IPS DF 6.9 (cell line): ENCODE data around the gene HERPUD1.

Experiments used
- DNase-seq: peaks from one replicate; pipeline ENCODE4 v3.0.0-alpha.2; 2013; ENCODE audit warnings: low read depth, low spot score
- H3K27ac ChIP-seq: one replicate; pipeline ENCODE4 v1.5.1; 2013; ENCODE audit warnings: low read length, control low read depth
- H3K27me3 ChIP-seq: 2 replicates; pipeline ENCODE4 v1.6.1; 2013; ENCODE audit warnings: mild to moderate bottlenecking, low read length; ENCODE audit not compliant: control insufficient read depth, insufficient read depth
- H3K36me3 ChIP-seq: 2 replicates; pipeline ENCODE4 v1.6.1; 2013; ENCODE audit warnings: low read length; ENCODE audit not compliant: control insufficient read depth, insufficient read depth
- H3K4me1 ChIP-seq: 2 replicates; pipeline ENCODE4 v1.6.1; 2013; ENCODE audit warnings: low read length; ENCODE audit not compliant: control insufficient read depth, insufficient read depth
- H3K4me3 ChIP-seq: 2 replicates; pipeline ENCODE4 v1.5.1; 2013; ENCODE audit warnings: mild to moderate bottlenecking, low read length
- H3K9me3 ChIP-seq: 2 replicates; pipeline ENCODE4 v1.6.1; 2013; ENCODE audit warnings: low read length, inconsistent platforms; ENCODE audit not compliant: control insufficient read depth, insufficient read depth
- WGBS: extraction: QIAGEN DNeasy Blood & Tissue Kit; methylation state at CpG from one replicate; pipeline ENCODE4 v1.1.7; 2013; ENCODE audit warnings: mixed read lengths, missing lambda C conversion rate; ENCODE audit not compliant: insufficient read length, insufficient coverage; 5-methylcytosine and 5-hydroxymethylcytosine counted together

Gene HERPUD1

DNA sequence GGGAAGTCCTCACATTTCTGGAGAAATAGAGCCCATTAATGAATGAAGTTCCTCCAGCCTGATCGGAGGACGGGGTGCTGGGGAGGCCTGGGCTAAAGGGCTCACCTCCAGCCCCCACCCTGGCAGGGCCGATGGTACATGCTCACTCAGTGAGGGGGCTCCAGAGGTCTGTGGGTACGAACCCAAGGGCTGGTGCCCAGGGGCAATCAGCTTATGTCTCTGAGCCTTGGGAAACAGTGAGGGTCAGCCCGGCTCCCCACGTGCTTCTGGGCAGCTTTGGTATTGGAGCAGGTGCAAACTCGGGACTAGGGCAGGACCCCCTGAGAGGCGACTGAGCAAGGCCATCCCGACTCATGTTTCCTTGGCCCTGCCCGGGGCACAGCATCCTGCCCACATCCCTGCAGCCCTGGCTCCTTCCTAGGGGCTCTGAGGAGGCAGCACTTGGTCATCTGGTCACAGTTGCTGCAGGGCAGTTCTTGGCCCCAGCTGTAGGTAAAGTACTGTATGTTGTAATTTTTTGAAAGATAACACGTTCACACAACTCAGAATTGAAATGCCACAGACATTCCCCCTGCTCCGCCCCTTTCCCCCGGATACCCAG, 28.8 kb downstream of the HERPUD1 start:
- no peak overlapping the region for H3K4me3 ChIP-seq
- DNase-seq = no peak
- no peaks in the 10 kb centered on the region for H3K9me3 ChIP-seq
- H3K4me1 ChIP-seq = no peaks in the 10 kb centered on the region; the same call in 1 of the 2 replicates
- H3K27ac ChIP-seq = no peak overlapping the region
- H3K36me3 ChIP-seq = no peaks in the 10 kb centered on the region
- H3K27me3 ChIP-seq = no peaks in the 10 kb centered on the region
- no CpG with 5 or more reads among the region's 13 CpGs for WGBS

DNA sequence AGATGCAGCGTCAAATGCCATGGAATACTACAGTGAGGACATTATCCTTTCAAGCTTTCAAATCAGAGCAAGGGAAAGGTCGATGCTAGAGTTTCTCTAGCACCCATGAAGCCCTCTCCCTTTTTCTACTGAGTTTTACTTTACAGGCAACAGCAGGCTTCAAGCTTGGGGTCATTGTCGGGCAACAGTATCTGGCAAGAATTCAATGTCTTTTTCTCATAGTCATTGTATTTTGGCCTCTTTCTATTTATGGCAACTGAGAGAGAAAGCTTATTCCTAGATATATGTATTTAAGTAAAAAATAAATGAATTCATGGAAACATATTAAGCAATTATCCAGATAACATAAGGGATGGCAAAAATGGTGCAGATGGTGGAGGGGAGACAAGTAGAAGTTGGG, 29.4 kb downstream of the HERPUD1 start:
- Histone ChIP-seq H3K4me3 (no peak overlapping the region), H3K27me3 (no peaks in the 10 kb centered on the region), H3K9me3 (no peaks in the 10 kb centered on the region), H3K36me3 (no peaks in the 10 kb centered on the region), H3K4me1 (no peaks in the 10 kb centered on the region; the same call in 1 of the 2 replicates), H3K27ac (no peak overlapping the region)
- DNase-seq = no peak
- WGBS = no CpG with 5 or more reads among the region's 3 CpGs

DNA sequence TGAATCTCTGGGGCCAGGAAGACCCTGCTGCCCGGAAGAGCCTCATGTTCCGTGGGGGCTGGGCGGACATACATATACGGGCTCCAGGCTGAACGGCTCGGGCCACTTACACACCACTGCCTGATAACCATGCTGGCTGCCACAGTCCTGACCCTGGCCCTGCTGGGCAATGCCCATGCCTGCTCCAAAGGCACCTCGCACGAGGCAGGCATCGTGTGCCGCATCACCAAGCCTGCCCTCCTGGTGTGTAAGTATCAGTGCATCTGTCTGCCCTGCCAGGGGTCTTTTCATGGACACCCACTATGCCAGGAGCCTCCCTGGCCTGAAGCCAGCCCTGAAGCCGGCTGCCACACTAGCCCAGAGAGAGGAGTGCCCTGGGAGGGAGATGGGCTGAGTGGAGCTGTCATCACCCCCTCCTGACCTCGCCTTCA, 29.9 kb downstream of the HERPUD1 start, which contains the start of gene CETP:
TSS of gene CETP (plus strand) at position 100 of the 431 bp plus-strand sequence. CDS start at position 130, 30 bp downstream.
- Histone ChIP-seq H3K27me3 (no peaks in the 10 kb centered on the region), H3K9me3 (no peaks in the 10 kb centered on the region), H3K4me1 (no peaks in the 10 kb centered on the region; the same call in 1 of the 2 replicates), H3K36me3 (no peaks in the 10 kb centered on the region), H3K27ac (no peak within 1 kb of the TSS), H3K4me3 (no peak within 1 kb of the TSS)
- WGBS = no CpG with 5 or more reads among the region's 12 CpGs
- no peak for DNase-seq

DNA sequence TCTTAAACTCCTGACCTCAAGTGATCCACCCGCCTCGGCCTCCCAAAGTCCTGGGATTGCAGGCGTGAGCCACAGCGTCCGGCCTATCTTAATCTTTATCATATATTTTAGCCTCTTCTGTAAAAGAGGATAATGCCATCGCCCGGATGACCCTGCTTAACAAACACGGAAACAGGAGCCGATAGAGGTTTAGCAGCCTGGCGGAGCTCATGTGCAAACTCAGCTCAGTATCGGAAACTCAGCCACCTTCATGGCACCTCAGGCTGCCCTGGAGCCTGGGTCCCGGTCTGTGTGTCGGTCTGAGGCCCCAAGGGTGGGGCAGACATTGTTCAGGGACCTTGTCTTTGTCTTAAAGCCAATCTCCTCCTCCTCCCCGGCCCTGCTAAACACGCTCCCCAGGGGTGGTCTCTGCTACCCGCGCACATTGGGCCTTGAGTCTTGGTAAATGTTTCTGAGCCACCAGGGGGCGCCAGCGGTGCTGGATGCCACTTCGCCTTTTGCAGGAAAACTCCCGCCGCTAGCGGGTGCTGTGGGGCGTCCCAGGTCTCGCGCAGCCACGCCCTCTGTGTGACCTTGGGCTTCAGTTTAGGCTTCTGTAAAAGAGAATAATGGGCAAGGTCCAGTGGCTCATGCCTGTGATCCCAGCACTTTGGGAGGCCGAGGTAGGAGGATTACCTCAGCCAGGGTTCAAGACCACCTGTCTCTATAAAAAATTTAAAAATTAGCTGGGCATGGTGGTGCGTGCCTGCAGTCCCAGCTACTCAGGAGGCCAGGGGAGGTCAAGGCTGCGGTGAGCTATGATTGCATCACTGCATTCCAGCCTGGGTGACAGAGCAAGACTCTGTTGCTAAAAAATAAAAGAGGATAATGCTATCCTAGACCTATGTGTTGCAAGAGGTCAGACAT, 32.6 kb downstream of the HERPUD1 start:
- no peaks in the 10 kb centered on the region; the same call in 1 of the 2 replicates for H3K4me1 ChIP-seq
- no peak overlapping the region for H3K27ac ChIP-seq
- no peaks in the 10 kb centered on the region for H3K27me3 ChIP-seq
- H3K9me3 ChIP-seq = no peaks in the 10 kb centered on the region
- DNase-seq = peak; percentile 90
- no peaks in the 10 kb centered on the region for H3K36me3 ChIP-seq
- no CpG with 5 or more reads among the region's 30 CpGs for whole genome bisulfite sequencing
- no peak overlapping the region for H3K4me3 ChIP-seq

DNA sequence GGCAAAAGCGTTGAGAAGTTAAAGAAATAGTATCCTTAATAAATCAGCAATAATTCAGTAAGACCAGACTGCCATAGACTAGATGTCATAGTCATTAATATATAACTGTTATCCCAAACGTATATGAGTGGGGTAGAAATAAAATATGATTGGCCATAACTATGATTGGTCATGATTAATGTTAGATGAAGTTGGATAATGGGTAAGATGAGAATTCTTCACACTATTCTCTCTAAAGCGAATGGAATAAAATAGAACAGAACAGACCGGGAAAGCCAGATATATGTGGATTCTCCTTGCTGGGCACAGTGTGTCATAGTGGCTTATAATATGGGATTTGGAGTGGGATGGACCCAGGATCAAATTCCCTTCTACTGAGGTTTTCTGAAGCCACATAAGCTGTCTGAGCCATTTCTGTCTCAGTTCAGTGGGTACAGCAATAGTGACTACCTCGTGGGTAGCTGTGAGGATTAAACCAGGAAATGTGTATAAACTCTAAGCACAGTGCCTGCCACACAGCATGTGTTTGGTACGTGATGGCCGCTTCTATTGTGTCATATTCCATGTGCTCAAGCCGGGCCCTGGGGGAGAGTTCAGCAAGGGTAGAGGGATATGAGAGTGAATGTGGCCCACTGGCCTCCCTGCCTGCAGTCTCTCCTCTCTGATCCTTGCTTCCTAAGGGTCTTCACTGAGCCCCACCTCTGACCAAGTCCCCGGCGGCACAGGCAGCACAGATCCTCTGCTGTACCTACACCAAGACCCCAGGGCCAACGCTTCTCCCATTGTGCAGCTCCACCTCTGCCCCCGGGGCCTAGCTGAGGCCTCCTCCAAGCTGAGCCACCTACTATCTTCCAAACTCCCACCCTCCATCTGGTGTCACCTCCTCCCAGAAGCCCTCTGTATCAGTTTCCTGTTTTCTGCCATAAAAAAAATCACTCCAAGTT, 33.5 kb downstream of the HERPUD1 start:
- WGBS = no CpG with 5 or more reads among the region's 12 CpGs
- no peaks in the 10 kb centered on the region; the same call in none of the 2 replicates for H3K4me1 ChIP-seq
- no peaks in the 10 kb centered on the region for H3K36me3 ChIP-seq
- no peaks in the 10 kb centered on the region for H3K9me3 ChIP-seq
- no peak for DNase-seq
- no peaks in the 10 kb centered on the region for H3K27me3 ChIP-seq
- H3K27ac ChIP-seq = no peak overlapping the region
- no peak overlapping the region for H3K4me3 ChIP-seq

DNA sequence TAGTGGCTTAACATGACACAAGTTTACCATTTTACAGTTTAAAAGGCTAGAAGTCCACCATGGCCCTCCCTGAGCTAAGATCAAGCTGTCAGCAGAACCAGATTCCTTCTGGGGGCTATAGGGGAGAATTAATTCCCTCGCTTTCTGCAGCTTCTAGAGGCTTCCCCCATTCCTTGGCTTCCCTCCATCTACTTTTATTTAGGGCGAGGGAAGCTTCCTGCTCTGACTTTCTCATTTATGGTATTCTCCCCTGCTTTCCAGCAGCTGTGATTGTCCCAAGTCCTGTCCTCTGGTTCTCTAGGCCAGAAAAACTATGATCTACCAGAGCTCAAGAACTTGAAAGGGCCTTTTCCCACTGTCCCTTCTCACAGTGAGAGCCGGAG, 34.1 kb downstream of the HERPUD1 start:
- Histone ChIP-seq H3K4me3 (no peak overlapping the region), H3K27ac (no peak overlapping the region), H3K36me3 (no peaks in the 10 kb centered on the region), H3K9me3 (no peaks in the 10 kb centered on the region), H3K4me1 (no peaks in the 10 kb centered on the region; the same call in none of the 2 replicates), H3K27me3 (no peaks in the 10 kb centered on the region)
- DNase-seq = no peak
- WGBS = no CpG with 5 or more reads among the region's 3 CpGs

DNA sequence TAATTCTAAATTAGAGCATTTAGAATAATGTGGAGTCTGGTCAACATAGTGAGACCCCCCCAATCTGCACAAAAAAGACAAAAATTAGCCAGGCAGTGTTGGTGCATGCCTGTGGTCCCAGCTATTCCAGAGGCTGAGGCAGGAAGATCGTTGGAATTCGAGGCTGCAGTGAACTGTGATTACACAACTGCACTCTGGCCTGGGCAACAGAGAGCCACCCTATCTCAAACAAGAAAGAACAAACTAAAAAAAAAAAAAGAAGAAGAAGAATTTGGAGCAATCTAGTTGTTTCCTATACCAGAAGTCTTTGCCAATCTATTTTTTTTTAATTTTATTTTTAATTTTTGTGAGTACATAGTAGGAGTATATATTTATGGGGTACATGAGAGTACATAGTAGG, 35.8 kb downstream of the HERPUD1 start:
- no peaks in the 10 kb centered on the region for H3K36me3 ChIP-seq
- no peak for DNase-seq
- H3K27ac ChIP-seq = no peak overlapping the region
- H3K4me1 ChIP-seq = no peaks in the 10 kb centered on the region; the same call in none of the 2 replicates
- no peaks in the 10 kb centered on the region for H3K27me3 ChIP-seq
- no peak overlapping the region for H3K4me3 ChIP-seq
- no CpG with 5 or more reads among the region's 2 CpGs for WGBS
- H3K9me3 ChIP-seq = no peaks in the 10 kb centered on the region

DNA sequence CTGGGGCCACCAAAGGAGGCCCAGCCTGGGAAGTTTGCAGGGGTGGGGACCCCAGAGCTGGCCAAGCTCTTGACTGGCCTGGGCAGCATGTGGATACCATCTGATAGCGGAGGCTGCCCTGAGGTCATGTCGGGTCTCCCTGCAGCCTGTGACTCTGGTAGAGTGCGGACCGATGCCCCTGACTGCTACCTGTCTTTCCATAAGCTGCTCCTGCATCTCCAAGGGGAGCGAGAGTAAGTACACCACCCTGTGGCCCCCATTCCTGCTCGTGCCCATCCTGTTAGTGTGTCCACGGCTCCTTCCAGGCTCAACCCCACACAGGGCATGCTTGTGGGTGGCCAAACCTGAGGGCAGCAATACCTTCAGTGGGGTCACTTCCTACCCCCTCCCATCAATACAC, 37.8 kb downstream of the HERPUD1 start:
- Histone ChIP-seq H3K9me3 (no peaks in the 10 kb centered on the region), H3K4me3 (no peak overlapping the region), H3K27ac (no peak overlapping the region), H3K27me3 (no peaks in the 10 kb centered on the region), H3K36me3 (no peaks in the 10 kb centered on the region), H3K4me1 (no peaks in the 10 kb centered on the region; the same call in 1 of the 2 replicates)
- DNase-seq = no peak
- no CpG with 5 or more reads among the region's 7 CpGs for WGBS

DNA sequence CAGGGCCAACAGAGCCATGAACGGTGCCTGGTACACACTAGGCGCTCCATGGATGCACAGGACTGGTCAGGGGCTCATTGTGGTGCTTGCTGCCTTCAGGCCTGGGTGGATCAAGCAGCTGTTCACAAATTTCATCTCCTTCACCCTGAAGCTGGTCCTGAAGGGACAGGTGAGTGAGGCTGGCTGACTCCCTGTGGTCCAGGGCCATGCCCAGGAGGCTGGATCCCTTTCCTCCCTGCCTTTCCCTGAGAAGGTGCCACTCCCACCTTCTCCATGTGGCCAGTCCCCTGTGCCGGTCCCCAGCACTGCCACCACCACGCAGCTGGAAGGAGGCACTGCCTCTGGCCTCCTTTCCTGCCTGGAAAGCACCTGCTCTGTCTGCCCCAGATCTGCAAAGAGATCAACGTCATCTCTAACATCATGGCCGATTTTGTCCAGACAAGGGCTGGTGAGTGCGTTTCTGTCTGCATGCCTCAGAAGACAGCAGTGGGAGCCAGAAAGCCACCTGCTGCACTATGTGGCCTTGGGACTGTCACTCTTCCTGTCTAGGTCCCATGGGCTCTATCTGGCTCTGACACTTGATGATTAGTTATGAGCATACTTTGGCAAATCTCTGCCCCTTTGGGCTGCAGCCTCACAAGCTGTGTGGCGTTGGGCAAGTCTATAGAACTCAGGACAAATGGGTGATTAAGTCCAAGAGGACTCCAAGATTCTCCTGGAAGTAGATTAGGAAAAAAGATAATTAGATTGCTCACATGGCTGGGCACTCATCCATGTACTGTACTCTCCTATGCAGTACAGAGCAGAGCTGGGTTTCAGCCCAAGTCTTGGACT, 39.2 kb downstream of the HERPUD1 start:
- Histone ChIP-seq H3K9me3 (no peaks in the 10 kb centered on the region), H3K4me1 (no peaks in the 10 kb centered on the region; the same call in 1 of the 2 replicates), H3K27me3 (no peaks in the 10 kb centered on the region), H3K4me3 (no peak overlapping the region), H3K27ac (no peak overlapping the region), H3K36me3 (no peaks in the 10 kb centered on the region)
- no peak for DNase-seq
- no CpG with 5 or more reads among the region's 8 CpGs for WGBS
